Activated naive CD4-positive, alpha-beta T cell treated with anti-CD3 and anti-CD28 coated beads, Interleukin-2, amount 50 U/mL, for 16 hours (primary cell): ENCODE results near the gene SND1.
"Not testable (repeated sequence)": the region's sequence is repeated elsewhere in the genome, so short reads cannot be mapped to it uniquely, and the experiment has no call there.

ENCODE experiments used
- DNase-seq: peaks from one replicate; pipeline ENCODE4 v3.0.0-alpha.2; 2020

The SND1 gene

DNA sequence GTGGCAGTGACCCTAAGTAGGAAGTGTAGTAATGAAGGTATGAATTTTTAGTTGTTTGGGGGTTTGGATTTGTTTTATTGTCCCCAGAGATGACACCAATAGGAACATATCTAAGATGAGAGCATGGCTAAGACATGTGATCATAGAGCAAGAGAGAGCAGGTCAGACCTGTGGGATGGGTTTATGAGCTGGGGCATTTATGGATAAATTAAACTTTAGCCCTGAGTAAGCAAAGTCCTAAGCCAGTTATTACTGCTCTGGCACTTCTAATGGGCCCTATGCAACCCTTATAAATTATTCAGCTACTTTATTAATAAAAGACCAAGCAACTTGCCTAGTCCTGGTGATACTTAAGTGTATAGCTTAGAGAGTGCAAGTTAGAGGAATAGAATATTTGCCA, 294.1 kb downstream of the SND1 start:
- DNase-seq = no peak

DNA sequence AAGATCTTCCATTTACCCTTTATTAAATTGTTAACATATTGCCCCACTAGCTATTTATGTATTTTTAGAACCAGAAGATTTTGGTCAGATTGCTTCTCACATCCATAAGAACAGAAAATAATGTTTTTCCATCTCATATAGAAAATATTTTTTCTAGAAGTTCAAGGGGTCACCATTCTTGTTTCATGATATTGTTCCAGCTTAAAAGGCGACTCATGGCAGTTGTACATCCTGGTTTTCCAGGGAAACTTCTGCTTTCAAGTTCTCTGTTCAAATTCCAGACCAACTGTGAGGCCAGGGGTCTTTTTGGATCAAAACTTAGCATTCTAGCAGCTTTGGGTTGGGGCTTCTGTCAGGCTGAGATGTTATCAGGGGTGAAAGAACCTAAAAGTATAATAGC, 294.9 kb downstream of the SND1 start:
- no peak for DNase-seq

DNA sequence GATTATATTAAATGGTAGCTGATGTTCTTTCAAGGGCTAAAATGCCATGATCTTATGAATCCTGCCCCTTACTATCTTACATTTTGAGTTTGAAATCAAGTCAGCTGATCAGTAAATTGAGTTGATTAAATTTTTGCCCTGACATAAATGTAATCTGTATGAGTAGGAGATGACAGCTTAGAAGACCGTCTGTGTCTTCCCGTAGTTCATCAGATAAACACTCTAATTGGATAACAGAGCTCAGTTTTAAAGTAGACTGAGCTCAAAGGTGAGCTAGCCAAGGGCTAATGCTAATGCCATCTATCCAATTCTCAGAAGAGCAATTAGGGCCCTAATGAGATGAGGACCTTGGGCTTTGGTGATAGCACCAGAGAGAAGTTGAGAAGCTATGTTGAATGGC, 296.3 kb downstream of the SND1 start:
- DNase-seq = no peak

DNA sequence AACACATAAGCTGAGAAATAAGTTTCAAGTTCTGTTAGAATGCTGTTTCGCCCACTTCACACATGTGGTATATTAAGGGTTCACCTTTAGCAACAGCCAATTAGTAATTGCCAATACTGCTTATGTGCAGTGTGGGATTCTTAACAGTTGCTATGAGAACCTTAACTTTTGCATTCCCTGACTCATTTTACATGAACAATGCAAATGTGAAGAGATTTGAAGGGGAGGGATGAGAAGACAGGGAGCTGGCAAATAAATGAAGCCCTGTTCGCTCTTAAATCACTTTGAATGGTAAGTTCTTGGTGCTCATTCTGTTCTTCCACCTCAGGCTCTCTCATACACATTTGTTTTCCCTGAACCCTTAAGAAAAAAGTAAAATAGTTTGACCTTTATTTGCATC, 296.9 kb downstream of the SND1 start:
- DNase-seq = no peak

DNA sequence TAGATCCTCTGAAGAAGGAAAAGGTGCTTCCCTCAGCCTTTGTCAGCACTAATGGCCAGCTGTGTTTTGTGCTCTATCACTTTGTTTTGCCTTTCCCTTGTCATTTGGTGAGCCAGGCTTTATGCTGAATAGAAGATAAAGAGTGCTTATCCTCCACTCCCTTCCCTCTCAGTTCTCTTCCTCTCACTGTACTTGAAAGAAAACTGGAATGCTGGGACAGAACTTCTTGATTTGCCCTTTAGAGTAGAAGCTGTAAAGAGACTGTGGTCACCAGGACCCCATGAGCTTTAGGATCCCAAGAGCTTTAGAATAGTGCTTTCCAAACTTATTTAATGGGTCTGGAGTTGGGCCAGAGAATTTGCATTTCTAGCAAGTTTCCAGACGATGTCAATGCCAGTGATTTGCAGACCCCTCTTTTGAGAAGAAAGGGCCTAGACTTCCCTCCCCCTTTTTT, 297.8 kb downstream of the SND1 start:
- no peak for DNase-seq

DNA sequence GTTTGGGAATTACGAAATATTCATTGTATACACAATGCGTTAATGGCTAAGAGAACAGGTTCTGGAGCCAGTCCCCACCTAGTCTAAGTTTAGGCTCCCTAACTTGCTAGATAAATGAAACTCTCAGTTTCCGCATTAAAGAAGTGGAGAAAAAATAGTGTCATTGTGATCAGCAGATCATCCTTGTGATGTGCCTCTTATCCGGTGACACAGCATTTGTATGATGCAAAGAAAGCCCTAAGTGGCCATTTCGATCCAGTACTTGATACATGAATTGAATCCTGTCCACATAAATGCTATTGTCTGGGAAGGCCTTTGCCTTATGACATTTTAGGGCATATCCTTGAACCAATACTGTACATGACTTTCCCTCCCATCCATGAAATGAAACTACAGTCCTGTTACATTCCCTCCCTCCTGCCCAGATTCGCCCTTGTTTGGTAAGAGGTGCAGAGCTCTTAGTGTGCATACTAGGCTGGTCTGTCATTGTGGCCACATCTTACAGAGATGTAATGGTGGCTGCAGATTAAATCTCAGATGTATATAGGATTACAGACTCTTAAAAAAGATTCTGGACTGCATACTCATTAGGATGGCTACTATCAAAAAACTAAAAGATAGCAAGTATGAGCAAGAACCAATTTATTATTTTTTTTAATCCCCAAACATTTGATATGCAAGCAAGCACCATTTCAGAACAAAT, 298.4 kb downstream of the SND1 start:
- DNase-seq = no peak

DNA sequence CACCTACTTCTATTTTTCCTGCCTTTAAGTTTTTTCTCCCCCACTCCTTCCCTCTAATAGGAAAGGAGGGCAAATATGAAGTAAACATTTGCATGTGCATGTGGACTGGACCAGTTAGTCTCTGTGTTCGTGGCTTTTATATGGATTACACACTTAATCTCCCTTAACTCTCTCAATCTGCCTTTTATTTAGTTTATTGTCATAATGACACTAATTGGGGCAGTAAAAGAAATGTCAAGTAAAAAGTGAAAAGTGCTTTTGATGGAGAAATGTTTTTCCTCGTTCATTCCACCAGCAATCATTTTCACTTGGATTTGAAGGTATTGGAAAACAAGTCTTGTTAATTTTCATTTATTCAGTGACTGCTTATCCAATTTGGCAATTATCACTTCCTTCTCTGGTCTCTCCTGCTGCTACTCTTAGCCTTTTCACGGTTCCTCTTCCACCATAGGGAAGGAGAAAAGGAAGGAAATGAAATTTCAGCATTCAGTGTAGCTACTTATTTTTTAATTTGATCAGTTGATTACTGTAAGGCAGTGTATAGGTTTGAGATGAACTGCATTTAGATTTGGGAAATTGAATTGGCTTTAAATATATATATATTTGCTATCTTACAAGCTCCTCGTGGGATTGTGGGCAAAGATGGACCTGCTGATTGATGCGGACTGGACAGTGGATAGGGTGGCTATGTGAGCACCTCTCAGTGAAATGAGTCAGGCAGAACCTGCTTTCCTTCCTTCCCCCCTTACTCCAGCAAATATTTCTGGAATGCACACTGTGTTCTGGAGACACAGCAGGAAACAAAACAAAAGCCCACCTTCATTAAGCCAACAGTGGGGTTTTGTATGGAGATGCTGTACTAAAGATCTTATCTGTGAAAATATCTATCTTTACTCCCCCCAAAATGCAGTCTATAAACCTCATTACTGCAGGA, 301.7 kb downstream of the SND1 start:
- DNase-seq = no peak

DNA sequence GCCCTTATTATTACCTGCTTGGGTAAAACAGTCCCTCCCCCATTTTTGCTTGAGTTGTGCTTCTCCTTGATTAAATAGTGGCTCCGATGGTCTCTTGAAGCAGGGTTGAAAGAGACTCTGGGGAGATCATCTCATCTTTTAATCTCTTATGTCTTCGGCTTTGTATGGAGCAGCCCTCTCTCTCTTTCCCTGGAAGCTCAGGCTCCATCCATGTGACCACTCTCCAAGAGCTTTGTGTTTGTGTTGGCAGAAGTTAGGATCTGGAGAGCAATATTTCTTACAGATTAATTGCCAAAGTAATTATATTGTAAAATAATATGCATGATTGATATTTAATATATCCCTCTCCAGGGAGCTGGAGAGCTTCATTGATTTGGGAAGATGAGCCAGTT, 302.4 kb downstream of the SND1 start:
- DNase-seq = no peak

DNA sequence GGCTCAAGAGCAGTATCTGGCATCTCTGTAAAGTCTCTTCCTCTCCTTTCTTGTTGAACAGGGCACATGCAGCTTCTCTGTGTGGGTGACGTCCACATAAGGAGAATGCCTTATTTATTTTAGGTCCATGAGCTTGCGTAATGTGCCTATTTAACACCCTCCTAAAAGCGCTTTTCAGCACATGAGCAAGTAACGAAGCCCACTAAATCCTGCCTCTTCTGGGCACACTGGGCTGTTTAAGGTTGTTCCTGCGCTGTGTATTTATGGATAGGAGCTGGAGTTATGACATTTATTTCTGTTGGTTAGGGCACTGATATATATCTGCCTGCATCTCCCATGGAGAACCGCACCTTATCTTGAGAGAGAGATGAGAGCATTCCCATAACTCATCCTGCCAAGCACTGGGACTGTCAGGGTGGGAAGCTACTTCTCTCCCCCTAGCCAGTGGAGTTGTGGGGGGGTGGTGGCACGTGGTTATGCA, 303.1 kb downstream of the SND1 start:
- no peak for DNase-seq

DNA sequence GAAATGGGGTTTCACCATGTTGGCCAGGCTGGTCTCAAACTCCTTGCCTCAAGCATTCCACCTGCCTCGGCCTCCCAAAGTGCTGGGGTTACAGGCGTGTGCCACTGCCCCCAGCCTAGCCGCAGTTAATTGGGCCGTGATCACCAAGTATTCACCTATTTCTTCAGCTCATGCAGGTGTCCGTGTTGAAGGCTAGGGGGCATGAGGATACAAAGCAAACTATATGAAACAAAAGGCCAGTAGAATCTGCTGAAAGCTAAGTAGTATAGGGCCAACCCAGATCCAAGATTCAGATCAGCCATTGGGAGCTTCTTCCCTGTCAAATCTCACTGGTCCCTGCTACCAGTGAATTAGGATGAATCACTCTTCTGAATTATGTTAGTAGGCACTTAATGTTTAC, 305.9 kb downstream of the SND1 start:
- DNase-seq = no peak

DNA sequence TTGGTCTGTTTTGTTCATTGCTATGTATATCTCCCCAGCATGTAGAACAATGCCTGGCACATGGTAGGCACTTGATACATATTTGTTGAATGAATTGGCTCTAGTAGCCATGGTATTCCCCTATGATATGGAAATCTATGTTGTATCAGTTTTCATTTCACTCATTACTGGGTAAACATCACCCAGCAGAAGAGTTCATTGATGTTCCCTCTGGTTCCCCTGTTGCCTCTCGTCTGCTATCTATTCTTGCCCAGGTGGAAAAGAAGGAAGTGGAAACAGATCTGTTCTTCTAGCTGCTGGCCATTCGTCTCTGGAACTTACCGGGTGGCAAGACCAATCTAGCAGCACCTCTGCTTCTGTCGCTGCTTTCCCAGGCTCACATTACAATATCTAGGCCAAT, 307.8 kb downstream of the SND1 start:
- no peak for DNase-seq

DNA sequence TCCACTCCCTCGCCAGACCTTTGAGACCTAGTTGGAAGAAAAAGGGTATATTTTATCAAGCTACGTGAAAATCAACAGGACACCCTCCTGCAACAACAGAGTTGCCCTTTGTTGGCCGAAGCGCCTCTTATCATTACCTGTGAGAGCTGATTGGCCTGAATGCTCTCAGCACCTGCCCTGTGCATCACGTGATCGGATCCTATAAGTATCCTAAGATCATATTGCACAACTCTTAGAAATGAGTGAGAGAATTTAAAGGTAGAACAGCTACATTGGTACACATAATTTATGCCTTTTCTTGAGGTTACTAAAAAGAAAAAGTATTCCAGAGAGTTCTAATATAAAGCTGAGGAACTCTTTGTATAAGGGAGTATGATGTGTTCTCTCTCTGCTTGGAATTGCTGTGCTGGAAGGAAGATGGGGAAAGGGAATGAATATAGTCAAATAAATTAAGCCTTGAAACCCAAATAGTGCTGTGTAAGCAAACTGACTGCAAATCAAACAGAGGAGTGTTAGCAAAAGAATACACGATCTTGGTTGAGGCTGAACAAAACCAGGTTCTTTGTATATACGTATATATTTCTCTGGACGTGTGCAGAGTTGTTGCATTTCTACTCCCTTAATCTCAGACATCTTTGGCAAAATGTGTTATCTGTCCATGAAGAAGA, 309.9 kb downstream of the SND1 start:
- no peak for DNase-seq

DNA sequence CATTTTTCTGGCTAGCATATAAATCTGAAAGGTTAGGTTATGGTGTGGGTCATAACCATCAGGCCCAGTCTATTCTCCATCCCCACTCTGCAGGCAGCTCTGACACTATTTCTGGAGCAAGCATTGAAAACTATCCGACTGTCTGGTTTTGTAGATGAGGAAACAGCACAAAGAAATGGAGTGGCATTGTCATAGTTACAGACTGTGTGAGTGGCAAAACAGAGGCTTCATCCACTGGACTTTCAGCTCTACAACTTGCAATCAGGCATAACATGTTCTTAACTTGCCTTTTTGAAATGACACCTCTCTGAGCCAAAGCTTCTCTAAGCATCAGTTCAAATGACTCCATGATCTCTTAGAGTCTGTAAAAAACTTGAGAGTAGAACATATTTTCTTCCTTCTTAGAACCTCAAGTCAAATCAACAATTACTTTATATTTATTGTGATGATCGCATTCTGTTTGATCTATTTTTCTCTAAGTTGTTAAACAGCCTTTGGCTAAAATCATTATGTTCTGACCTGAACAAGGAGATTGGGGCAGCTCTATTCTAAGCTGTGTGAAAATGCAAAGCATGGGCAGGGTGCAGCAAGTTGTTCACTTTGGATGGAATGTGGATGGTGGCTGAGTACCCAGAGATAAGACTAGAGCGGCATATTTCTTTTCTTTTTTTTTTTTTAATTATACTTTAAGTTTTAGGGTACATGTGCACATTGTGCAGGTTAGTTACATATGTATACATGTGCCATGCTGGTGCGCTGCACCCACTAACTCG, 310.8 kb downstream of the SND1 start:
- DNase-seq = no peak

DNA sequence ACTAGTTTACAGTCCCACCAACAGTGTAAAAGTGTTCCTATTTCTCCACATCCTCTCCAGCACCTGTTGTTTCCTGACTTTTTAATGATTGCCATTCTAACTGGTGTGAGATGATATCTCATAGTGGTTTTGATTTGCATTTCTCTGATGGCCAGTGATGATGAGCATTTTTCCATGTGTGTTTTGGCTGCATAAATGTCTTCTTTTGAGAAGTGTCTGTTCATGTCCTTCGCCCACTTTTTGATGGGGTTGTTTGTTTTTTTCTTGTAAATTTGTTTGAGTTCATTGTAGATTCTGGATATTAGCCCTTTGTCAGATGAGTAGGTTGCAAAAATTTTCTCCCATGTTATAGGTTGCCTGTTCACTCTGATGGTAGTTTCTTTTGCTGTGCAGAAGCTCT, 311.9 kb downstream of the SND1 start:
- DNase-seq = not testable (repeated sequence)

DNA sequence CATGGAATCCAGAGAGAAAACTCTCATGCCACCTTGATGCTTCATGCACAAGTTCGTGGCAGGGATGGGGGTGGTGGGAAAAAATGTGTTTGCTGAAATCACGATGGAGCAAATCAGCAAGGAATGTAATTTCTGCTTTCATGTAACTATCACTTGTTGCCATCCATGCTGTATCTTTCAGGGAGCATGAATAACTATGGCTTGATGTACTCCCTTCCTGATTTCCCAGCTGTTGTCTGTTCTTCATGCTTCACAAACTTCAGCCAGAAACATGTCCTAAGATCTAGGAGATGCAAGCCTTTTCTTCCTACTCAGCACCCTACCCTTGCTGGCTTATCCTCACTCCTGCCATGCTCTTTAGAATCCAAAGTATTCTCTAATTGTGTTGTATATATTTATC, 315.3 kb downstream of the SND1 start:
- DNase-seq = no peak

DNA sequence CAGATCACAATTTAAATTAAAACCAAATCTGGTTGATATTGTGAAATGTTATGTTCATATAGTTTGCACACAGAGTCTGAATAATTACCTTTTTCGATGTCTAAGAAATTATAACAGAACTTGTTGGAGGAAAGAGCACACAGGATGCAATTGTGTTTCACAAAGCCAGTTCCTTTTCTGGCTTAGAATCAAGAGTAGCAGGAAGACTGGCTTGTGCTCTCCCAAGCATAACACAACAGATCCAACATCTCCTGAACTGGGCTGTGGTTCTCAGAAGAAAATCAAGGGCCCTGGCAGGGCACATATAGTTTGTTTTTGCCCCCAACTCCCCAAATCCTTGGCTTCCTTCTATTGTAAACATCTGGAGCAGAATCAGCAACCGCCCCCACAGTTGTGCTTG, 316.6 kb downstream of the SND1 start:
- DNase-seq = no peak

DNA sequence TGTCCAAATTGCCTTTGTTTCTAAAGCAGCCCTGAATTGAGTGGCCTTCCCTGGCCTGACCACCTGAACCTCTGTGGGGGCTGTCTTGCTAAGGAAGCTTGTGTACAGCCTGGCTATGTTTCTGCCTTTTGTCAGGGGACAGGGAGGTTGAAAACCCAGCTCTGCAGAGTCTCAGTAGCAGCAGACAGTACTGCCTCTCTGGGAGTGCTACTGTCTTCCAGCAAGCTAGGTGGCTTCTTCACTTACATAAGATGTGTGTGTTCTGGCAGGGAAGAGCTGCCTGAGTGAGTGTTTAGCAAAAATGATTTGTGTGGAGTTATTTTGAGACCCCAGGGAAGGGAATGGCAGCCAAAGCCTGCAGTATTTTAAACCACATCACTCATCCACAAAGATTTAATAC, 321.8 kb downstream of the SND1 start:
- no peak for DNase-seq

DNA sequence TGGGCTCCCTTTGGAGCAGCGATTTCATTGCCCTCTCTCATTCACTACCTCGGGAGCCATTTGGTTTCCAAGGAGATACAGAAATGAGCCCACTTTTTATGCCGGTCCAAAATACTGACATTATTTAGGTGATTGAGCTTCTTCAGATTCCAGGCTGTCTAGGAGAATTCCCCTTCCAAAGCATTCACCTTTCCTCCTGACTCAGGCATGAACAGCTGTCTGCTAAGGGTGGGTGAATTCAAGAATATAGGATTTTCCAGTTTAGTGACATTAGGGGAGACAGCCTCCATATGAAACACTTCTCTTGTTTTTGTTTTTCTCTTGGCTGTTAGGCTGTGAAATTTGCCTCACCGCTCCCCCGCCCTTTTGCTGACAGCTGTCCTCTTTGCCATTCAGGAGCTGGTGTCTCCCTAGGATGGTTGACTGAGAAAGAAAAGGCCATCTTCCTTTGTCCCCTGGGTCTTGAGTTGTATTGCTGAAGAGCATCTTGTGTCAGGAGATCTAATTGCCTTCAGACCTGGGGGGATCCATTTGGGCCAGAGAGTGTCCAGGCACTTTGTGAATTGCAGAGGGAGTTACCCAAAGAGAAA, 322.5 kb downstream of the SND1 start:
- DNase-seq = no peak

DNA sequence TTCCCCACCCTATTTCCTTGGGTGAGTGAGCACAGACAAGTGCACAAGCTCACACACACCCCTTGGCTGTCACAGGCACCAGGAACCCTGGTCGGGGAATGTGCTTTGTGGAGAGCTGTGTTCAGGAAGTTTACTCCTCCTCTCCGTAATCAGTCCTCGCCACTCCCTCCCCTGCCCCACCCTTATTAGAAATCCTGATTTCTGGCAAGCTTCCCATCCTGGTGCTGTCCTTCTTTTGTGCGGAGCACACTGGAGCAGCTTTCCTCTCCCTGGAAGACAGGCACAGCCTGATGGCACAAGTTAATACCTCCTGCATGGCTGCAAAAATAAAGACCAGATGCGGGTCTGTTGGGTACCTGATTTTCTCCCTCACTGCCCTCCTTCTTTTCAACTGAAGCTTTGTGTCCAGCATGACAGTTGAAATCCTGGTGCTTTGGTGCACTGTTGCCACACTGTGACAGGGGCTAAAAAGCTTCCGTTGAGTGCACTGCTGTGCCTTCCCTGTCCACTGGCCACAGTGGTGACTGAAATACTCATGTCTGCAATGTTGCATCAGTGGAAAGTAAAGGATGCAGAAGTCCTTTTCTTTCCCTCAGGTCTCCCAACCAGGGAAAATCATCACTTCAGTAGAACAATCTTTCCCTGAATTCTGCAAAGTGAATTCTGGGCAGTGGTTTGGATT, 324.2 kb downstream of the SND1 start:
- DNase-seq = no peak

DNA sequence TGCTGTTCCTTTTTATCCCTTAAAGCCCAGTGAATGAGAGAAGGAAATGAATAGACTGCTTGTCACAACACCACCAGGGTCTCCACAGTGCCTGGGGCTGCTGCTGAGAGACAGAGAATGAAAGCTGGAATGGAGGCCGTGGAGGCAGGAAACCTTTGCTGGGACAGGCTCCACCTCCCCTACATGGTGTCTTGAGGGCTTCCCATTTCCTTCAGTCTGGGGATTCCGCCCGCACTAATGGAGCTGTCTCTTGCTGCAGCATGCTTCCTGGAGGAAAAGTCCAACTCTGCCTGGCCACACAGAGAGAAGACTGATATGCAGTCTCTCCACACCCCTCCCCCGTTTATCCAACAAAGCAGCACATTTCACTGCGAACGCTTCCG, 324.7 kb downstream of the SND1 start:
- no peak for DNase-seq

DNA sequence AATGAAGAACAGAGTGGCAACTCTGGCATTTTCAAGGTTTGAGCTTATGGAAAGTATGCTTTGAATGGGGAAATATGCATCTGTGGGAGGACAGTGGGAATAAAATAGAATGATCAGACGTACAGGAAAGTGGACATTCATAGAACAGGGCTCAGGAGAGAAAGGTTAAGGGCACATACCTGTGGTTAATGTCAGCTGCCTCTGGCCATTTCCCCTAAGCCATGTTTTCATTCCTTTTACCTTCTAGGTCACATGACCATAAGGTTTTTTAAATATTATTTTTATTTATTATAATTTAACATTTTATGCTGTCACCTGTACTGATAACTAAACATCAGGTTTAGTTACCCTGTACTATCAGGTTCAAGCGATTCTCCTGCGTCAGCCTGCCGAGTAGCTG, 326.4 kb downstream of the SND1 start:
- DNase-seq = no peak
